H9 (cell line): ENCODE data around the gene SRRM3. TPM values are rescaled to one million over a fixed set of nuclear protein-coding genes. Genes with fewer than 3 reads are reported as not detected.

ENCODE experiments used
- DNase-seq: peaks from one replicate; pipeline ENCODE4 v3.0.0-alpha.2; 2017
- H2AFZ ChIP-seq: one replicate; pipeline ENCODE4 v1.6.1; 2013; ENCODE audit warnings: mild to moderate bottlenecking, low read length, control low read depth, moderate library complexity
- H2AK5ac ChIP-seq: 2 replicates; pipeline ENCODE4 v1.6.1; 2013; ENCODE audit warnings: low read length, control low read depth, mixed read lengths; ENCODE audit not compliant: insufficient read length
- H2BK120ac ChIP-seq: one replicate; pipeline ENCODE4 v1.6.1; 2013; ENCODE audit warnings: low read depth, mild to moderate bottlenecking, low read length, control low read depth, inconsistent platforms; ENCODE audit not compliant: poor library complexity, severe bottlenecking
- H2BK12ac ChIP-seq: 2 replicates; pipeline ENCODE4 v1.6.1; 2013; ENCODE audit warnings: low read length, control low read depth, mixed read lengths, low read depth; ENCODE audit not compliant: insufficient read length
- H2BK15ac ChIP-seq: 2 replicates; pipeline ENCODE4 v1.6.1; 2013; ENCODE audit warnings: low read depth, low read length, control low read depth
- H2BK20ac ChIP-seq: one replicate; pipeline ENCODE4 v1.6.1; 2013; ENCODE audit warnings: low read depth, mild to moderate bottlenecking, low read length, control low read depth, inconsistent platforms; ENCODE audit not compliant: poor library complexity, severe bottlenecking
- H2BK5ac ChIP-seq: 2 replicates; pipeline ENCODE4 v1.6.1; 2013; ENCODE audit warnings: low read length, control low read depth, mixed read lengths; ENCODE audit not compliant: insufficient read length
- H3K14ac ChIP-seq: 2 replicates; pipeline ENCODE4 v1.6.1; 2013; ENCODE audit warnings: low read length, control low read depth; ENCODE audit not compliant: insufficient read depth
- H3K18ac ChIP-seq: 2 replicates; pipeline ENCODE4 v1.6.1; 2013; ENCODE audit warnings: low read depth, mild to moderate bottlenecking, mixed read lengths, low read length, control low read depth; ENCODE audit not compliant: insufficient read length
- H3K23ac ChIP-seq: 2 replicates; pipeline ENCODE4 v1.6.1; 2013; ENCODE audit warnings: low read length, control low read depth, mixed read lengths, low read depth; ENCODE audit not compliant: insufficient read length
- H3K23me2 ChIP-seq: 2 replicates; pipeline ENCODE4 v1.6.1; 2013; ENCODE audit warnings: low read depth, mild to moderate bottlenecking, mixed read lengths, low read length, control low read depth; ENCODE audit not compliant: insufficient read length, poor library complexity, severe bottlenecking
- H3K27ac ChIP-seq: 2 replicates; pipeline ENCODE4 v1.5.1; 2013; ENCODE audit warnings: low read length, control low read depth, mixed read lengths, low read depth; ENCODE audit not compliant: insufficient read length
- H3K27me3 ChIP-seq: 2 replicates; pipeline ENCODE4 v1.6.1; 2013; ENCODE audit warnings: low read length, control low read depth, inconsistent platforms; ENCODE audit not compliant: insufficient read depth
- H3K4ac ChIP-seq: 2 replicates; pipeline ENCODE4 v1.6.1; 2013; ENCODE audit warnings: low read depth, mild to moderate bottlenecking, control low read depth, inconsistent platforms, low read length, moderate library complexity
- H3K4me1 ChIP-seq: 2 replicates; pipeline ENCODE4 v1.6.1; 2013; ENCODE audit warnings: low read length, control low read depth, inconsistent platforms; ENCODE audit not compliant: insufficient read depth
- H3K4me2 ChIP-seq: 2 replicates; pipeline ENCODE4 v1.6.1; 2013; ENCODE audit warnings: low read length, control low read depth, mixed read lengths; ENCODE audit not compliant: insufficient read length, insufficient read depth
- H3K56ac ChIP-seq: 2 replicates; pipeline ENCODE4 v1.6.1; 2013; ENCODE audit warnings: low read depth, mild to moderate bottlenecking, mixed read lengths, low read length, control low read depth; ENCODE audit not compliant: insufficient read length
- H3K79me1 ChIP-seq: 2 replicates; pipeline ENCODE4 v1.6.1; 2013; ENCODE audit warnings: low read depth, mild to moderate bottlenecking, moderate library complexity, low read length, control low read depth, inconsistent platforms; ENCODE audit not compliant: insufficient read depth, poor library complexity, severe bottlenecking
- H3K79me2 ChIP-seq: 2 replicates; pipeline ENCODE4 v1.6.1; 2013; ENCODE audit warnings: low read length, control low read depth, inconsistent platforms; ENCODE audit not compliant: insufficient read depth
- H3K9ac ChIP-seq: 2 replicates; pipeline ENCODE4 v1.6.1; 2013; ENCODE audit warnings: low read length, control low read depth, mixed read lengths; ENCODE audit not compliant: insufficient read length; ENCODE audit errors: extremely low read depth
- H3K9me3 ChIP-seq: one replicate; pipeline ENCODE4 v1.6.1; 2013; ENCODE audit warnings: low read depth, low read length, inconsistent platforms; ENCODE audit not compliant: control insufficient read depth
- H3T11ph ChIP-seq: one replicate; pipeline ENCODE4 v1.6.1; 2013; ENCODE audit warnings: mild to moderate bottlenecking, low read length, control low read depth, inconsistent platforms
- H4K20me1 ChIP-seq: one replicate; pipeline ENCODE4 v1.6.1; 2013; ENCODE audit not compliant: control insufficient read depth, insufficient read length, insufficient read depth
- H4K5ac ChIP-seq: 2 replicates; pipeline ENCODE4 v1.6.1; 2013; ENCODE audit warnings: low read depth, mild to moderate bottlenecking, mixed read lengths, low read length, control low read depth; ENCODE audit not compliant: insufficient read length
- H4K8ac ChIP-seq: replicated peaks from 2 replicates; pipeline ENCODE4 v1.6.1; 2013; ENCODE audit warnings: low read length, control low read depth, mixed read lengths, low read depth; ENCODE audit not compliant: insufficient read length
- H4K91ac ChIP-seq: 2 replicates; pipeline ENCODE4 v1.6.1; 2013; ENCODE audit warnings: low read depth, mild to moderate bottlenecking, moderate library complexity, mixed read lengths, low read length, control low read depth; ENCODE audit not compliant: insufficient read length
- H3K27ac Mint-ChIP-seq, 3 experiments: 2 replicates in 2 of 3; 3 replicates in 1 of 3; pipeline ENCODE4 v1.8.0; 2020 to 2021; ENCODE audit warnings: mixed read lengths in 3 of 3, mild to moderate bottlenecking in 1 of 3, moderate library complexity in 1 of 3
- H3K27me3 Mint-ChIP-seq: 2 replicates; pipeline ENCODE4 v1.8.0; 2021; ENCODE audit warnings: low read depth, mild to moderate bottlenecking, moderate library complexity, mixed read lengths
- H3K36me3 Mint-ChIP-seq, 3 experiments: 2 replicates in 2 of 3; 3 replicates in 1 of 3; pipeline ENCODE4 v1.8.0; 2020 to 2021; ENCODE audit warnings: low read depth in 3 of 3, mixed read lengths in 3 of 3; ENCODE audit not compliant: insufficient read depth in 1 of 3
- H3K4me1 Mint-ChIP-seq, 2 experiments: 2 replicates each; pipeline ENCODE4 v1.8.0; 2020; ENCODE audit warnings: mixed read lengths in 2 of 2
- H3K4me3 Mint-ChIP-seq, 2 experiments: 2 replicates in 1 of 2; 3 replicates in 1 of 2; pipeline ENCODE4 v1.8.0; 2020 to 2021; ENCODE audit warnings: mild to moderate bottlenecking in 2 of 2, mixed read lengths in 2 of 2, moderate library complexity in 1 of 2
- H3K9me3 Mint-ChIP-seq, 2 experiments: 2 replicates in 1 of 2; 3 replicates in 1 of 2; pipeline ENCODE4 v1.8.0; 2020; ENCODE audit warnings: mild to moderate bottlenecking in 2 of 2, mixed read lengths in 2 of 2, moderate library complexity in 1 of 2
- CTCF ChIP-seq: fragments of 200-600 bp; sonication (generic); conservative IDR thresholded peaks from 3 replicates; pipeline ENCODE4 v1.8.0; 2021; ENCODE audit warnings: antibody characterized with exemption, mild to moderate bottlenecking
- WGBS: extraction: QIAGEN DNeasy Blood & Tissue Kit; methylation state at CpG from one replicate; pipeline ENCODE4 v1.1.7; 2013; ENCODE audit warnings: missing lambda C conversion rate, low lambda C conversion rate, mixed read lengths; ENCODE audit not compliant: insufficient read length; ENCODE audit errors: extremely low coverage; 5-methylcytosine and 5-hydroxymethylcytosine counted together
- total RNA-seq: library from RNA; stranded (reverse); gene quantifications from 2 replicates; pipeline ENCODE4 v1.2.1, GENCODE V29; 2021

The SRRM3 gene
- total RNA-seq, 1 experiment from 2014 or later, result 11.0 TPM

- H3K79me1 ChIP-seq, result no peaks in the 10 kb centered on the region
- H4K5ac ChIP-seq, result no peak overlapping the region
- H3K9me3 ChIP-seq, result no peaks in the 10 kb centered on the region
- H3K4me2 ChIP-seq, result peak overlapping the region; percentile 32
- no peak overlapping the region for H4K91ac ChIP-seq
- H2AK5ac ChIP-seq, result no peak overlapping the region
- H3K79me2 ChIP-seq, result no peaks in the 10 kb centered on the region
- H3K23me2 ChIP-seq, result peaks cover 5% of the 10 kb centered on the region
- no peak overlapping the region for H3K23ac ChIP-seq
- no peak overlapping the region for H2BK15ac ChIP-seq
- Mint-ChIP-seq H3K27ac (peak overlapping the region; percentile 2 to 77 (median 17); a peak in 3 of 7 replicates), H3K36me3 (no peaks in the 10 kb centered on the region), H3K4me1 (peaks cover 40 to 46% of the 10 kb centered on the region in 2 experiments), H3K4me3 (no peak overlapping the region), H3K9me3 (no peaks in the 10 kb centered on the region; a peak in 2 of 5 replicates), H3K27me3 (peaks cover 6% of the 10 kb centered on the region)
- H4K20me1 ChIP-seq, result no peaks in the 10 kb centered on the region
- H3T11ph ChIP-seq, result no peak overlapping the region
- H2AFZ ChIP-seq, result no peak overlapping the region
- peaks cover 11% of the 10 kb centered on the region for H3K4me1 ChIP-seq
- H3K27ac ChIP-seq, result no peak overlapping the region
- H3K18ac ChIP-seq, result peak overlapping the region; percentile 39
- no peak for DNase-seq
- no CpG with 5 or more reads among the region's 9 CpGs for WGBS
- no peak overlapping the region for H2BK12ac ChIP-seq
- TF ChIP-seq CTCF, result no peak
- H3K27me3 ChIP-seq, result no peaks in the 10 kb centered on the region
- H3K4ac ChIP-seq, result no peak overlapping the region
- H2BK120ac ChIP-seq, result no peak overlapping the region
- H3K14ac ChIP-seq, result no peak overlapping the region; the same call in 1 of the 2 replicates
- H2BK20ac ChIP-seq, result no peak overlapping the region
- H2BK5ac ChIP-seq, result no peak overlapping the region
- no peak overlapping the region for H3K9ac ChIP-seq
- H3K56ac ChIP-seq, result no peak overlapping the region
- no peak overlapping the region for H4K8ac ChIP-seq
Observed at GRCh38 chr7:76231583-76231982, 29.9 kb downstream of the SRRM3 start.
